IMR-90 (cell line): Measurements from ENCODE around the gene CLPTM1. TPM values are rescaled to one million over a fixed set of nuclear protein-coding genes. Genes with fewer than 3 reads are reported as not detected.

ENCODE experiments used
- ATAC-seq: fragments of 200-7000 bp; cut with Tn5 transposase; 2 replicates; pipeline ENCODE4 v1.9.1; 2020; ENCODE audit warnings: low read depth, mild to moderate bottlenecking, moderate library complexity
- BruUV-seq: library from RNA; stranded (reverse); fragments of 400-500 nt; replicated peaks from 2 replicates; lab custom pipeline; 2021; lab: Mats Ljungman, UMichigan
- CTCF ChIA-PET: fragments of 300-600 bp; formaldehyde crosslinking; extraction: SDS; loops from one replicate; lab custom pipeline; 2021; ENCODE audit warnings: antibody characterized with exemption; lab: Yijun Ruan, JAX
- POLR2A ChIA-PET: fragments of 300-600 bp; sonication (Branson Sonifier 250); formaldehyde crosslinking; loops from one replicate; lab custom pipeline; 2022; ENCODE audit warnings: antibody characterized with exemption; ENCODE audit not compliant: unreplicated experiment; lab: Charles Lee
- DNase-seq: peaks from one replicate; pipeline ENCODE4 v3.0.0; 2013
- H2AFZ ChIP-seq: replicated peaks from 2 replicates; pipeline ENCODE3; 2013; ENCODE audit warnings: low read length, mild to moderate bottlenecking; ENCODE audit not compliant: poor library complexity
- H2AK5ac ChIP-seq: 2 replicates; pipeline ENCODE4 v1.6.1; 2013; ENCODE audit warnings: low read depth, low read length, inconsistent platforms
- H2AK9ac ChIP-seq: replicated peaks from 2 replicates; pipeline ENCODE3; 2013; ENCODE audit warnings: mild to moderate bottlenecking, low read depth, low read length, moderate library complexity; ENCODE audit not compliant: poor library complexity
- H2BK120ac ChIP-seq: 2 replicates; pipeline ENCODE4 v1.6.1; 2013; ENCODE audit warnings: low read depth, low read length, inconsistent platforms
- H2BK15ac ChIP-seq: 3 replicates; pipeline ENCODE4 v1.6.1; 2013; ENCODE audit warnings: low read depth, low read length, inconsistent platforms
- H2BK20ac ChIP-seq: 2 replicates; pipeline ENCODE4 v1.6.1; 2013; ENCODE audit warnings: low read depth, mild to moderate bottlenecking, inconsistent platforms, low read length, moderate library complexity
- H2BK5ac ChIP-seq: 2 replicates; pipeline ENCODE4 v1.6.1; 2013; ENCODE audit warnings: mild to moderate bottlenecking, low read depth, low read length, inconsistent platforms; ENCODE audit not compliant: poor library complexity, severe bottlenecking
- H3K14ac ChIP-seq: replicated peaks from 2 replicates; pipeline ENCODE4 v1.6.1; 2013; ENCODE audit warnings: low read depth, low read length, inconsistent platforms
- H3K18ac ChIP-seq: 2 replicates; pipeline ENCODE4 v1.6.1; 2013; ENCODE audit warnings: low read depth, low read length, control low read depth
- H3K23ac ChIP-seq: 2 replicates; pipeline ENCODE4 v1.6.1; 2013; ENCODE audit warnings: low read depth, low read length, inconsistent platforms
- H3K27ac ChIP-seq: 2 replicates; pipeline ENCODE4 v1.5.1; 2013; ENCODE audit warnings: mild to moderate bottlenecking, control low read depth, low read length; ENCODE audit not compliant: insufficient read depth
- H3K27me3 ChIP-seq: 2 replicates; pipeline ENCODE4 v1.6.1; 2013; ENCODE audit warnings: low read length; ENCODE audit not compliant: control insufficient read depth, insufficient read depth
- H3K36me3 ChIP-seq: 2 replicates; pipeline ENCODE4 v1.6.1; 2013; ENCODE audit warnings: low read length, mixed read lengths; ENCODE audit not compliant: control insufficient read depth, insufficient read depth
- H3K4ac ChIP-seq: 2 replicates; pipeline ENCODE4 v1.6.1; 2013; ENCODE audit warnings: low read depth, low read length, inconsistent platforms
- H3K4me1 ChIP-seq: 2 replicates; pipeline ENCODE4 v1.6.1; 2013; ENCODE audit warnings: low read length, mixed read lengths; ENCODE audit not compliant: control insufficient read depth, insufficient read depth
- H3K4me2 ChIP-seq: 2 replicates; pipeline ENCODE4 v1.6.1; 2013; ENCODE audit warnings: low read depth, mild to moderate bottlenecking, control low read depth, low read length, moderate library complexity
- H3K4me3 ChIP-seq: 2 replicates; pipeline ENCODE4 v1.5.1; 2013; ENCODE audit warnings: low read depth, mild to moderate bottlenecking, control low read depth, low read length, moderate library complexity; ENCODE audit not compliant: insufficient read depth
- H3K56ac ChIP-seq: 2 replicates; pipeline ENCODE4 v1.6.1; 2013; ENCODE audit warnings: low read length, inconsistent platforms; ENCODE audit not compliant: insufficient read depth; ENCODE audit errors: extremely low read depth
- H3K79me1 ChIP-seq, 2 experiments: 2 replicates each; pipeline ENCODE4 v1.6.1; 2013; ENCODE audit warnings: low read length in 2 of 2, inconsistent platforms in 1 of 2, low read depth in 1 of 2
- H3K9ac ChIP-seq: 2 replicates; pipeline ENCODE4 v1.6.1; 2013; ENCODE audit warnings: low read depth, low read length, control low read depth
- H3K9me1 ChIP-seq: 2 replicates; pipeline ENCODE4 v1.6.1; 2013; ENCODE audit warnings: low read length, inconsistent platforms; ENCODE audit not compliant: insufficient read depth
- H3K9me3 ChIP-seq: 2 replicates; pipeline ENCODE4 v1.6.1; 2013; ENCODE audit warnings: low read length; ENCODE audit not compliant: control insufficient read depth, insufficient read depth
- H4K20me1 ChIP-seq: 2 replicates; pipeline ENCODE4 v1.6.1; 2013; ENCODE audit warnings: low read length, inconsistent platforms; ENCODE audit not compliant: insufficient read depth
- H4K5ac ChIP-seq: 2 replicates; pipeline ENCODE4 v1.6.1; 2013; ENCODE audit warnings: mild to moderate bottlenecking, low read depth, low read length, control low read depth
- H4K8ac ChIP-seq, 2 experiments: 2 replicates each; pipeline ENCODE4 v1.6.1; 2013; ENCODE audit warnings: low read depth in 2 of 2, low read length in 2 of 2, control low read depth in 1 of 2, inconsistent platforms in 1 of 2
- H4K91ac ChIP-seq: 2 replicates; pipeline ENCODE4 v1.6.1; 2013; ENCODE audit warnings: low read depth, low read length, inconsistent platforms; ENCODE audit not compliant: insufficient read depth
- BHLHE40 ChIP-seq: fragments of 150-350 bp; IDR thresholded peaks from 2 replicates; pipeline ENCODE4 v1.6.1; 2016; ENCODE audit warnings: mild to moderate bottlenecking, low read depth, low read length
- CEBPB ChIP-seq: IDR thresholded peaks from 2 replicates; pipeline ENCODE4 v1.6.1; 2012; ENCODE audit warnings: low read depth, low read length, improper control_type of control experiment
- CHD1 ChIP-seq: IDR thresholded peaks from 2 replicates; pipeline ENCODE4 v1.6.1; 2012; ENCODE audit warnings: low read depth, low read length, improper control_type of control experiment
- FOS ChIP-seq: fragments of 150-350 bp; IDR thresholded peaks from 2 replicates; pipeline ENCODE4 v1.6.1; 2016; ENCODE audit warnings: low read depth, low read length
- MAFK ChIP-seq: IDR thresholded peaks from 2 replicates; pipeline ENCODE4 v1.6.1; 2012; ENCODE audit warnings: low read depth, low read length, improper control_type of control experiment
- MAZ ChIP-seq: IDR thresholded peaks from 2 replicates; pipeline ENCODE4 v1.6.1; 2012; ENCODE audit warnings: low read depth, mild to moderate bottlenecking, low read length, improper control_type of control experiment, moderate library complexity, borderline replicate concordance
- MXI1 ChIP-seq: IDR thresholded peaks from 2 replicates; pipeline ENCODE4 v1.6.1; 2012; ENCODE audit warnings: low read depth, mild to moderate bottlenecking, low read length, moderate library complexity, borderline replicate concordance
- NFE2L2 ChIP-seq: fragments of 150-350 bp; IDR thresholded peaks from 2 replicates; pipeline ENCODE4 v1.6.1; 2016; ENCODE audit warnings: low read depth, mild to moderate bottlenecking, low read length
- POLR2A ChIP-seq: IDR thresholded peaks from 2 replicates; pipeline ENCODE4 v1.6.1; 2012; ENCODE audit warnings: mild to moderate bottlenecking, low read depth, low read length
- RAD21 ChIP-seq: IDR thresholded peaks from 2 replicates; pipeline ENCODE4 v1.6.1; 2012; ENCODE audit warnings: low read length, improper control_type of control experiment
- RCOR1 ChIP-seq: IDR thresholded peaks from 2 replicates; pipeline ENCODE4 v1.6.1; 2012; ENCODE audit warnings: mild to moderate bottlenecking, low read length, improper control_type of control experiment; ENCODE audit not compliant: insufficient replicate concordance
- RFX5 ChIP-seq: IDR thresholded peaks from 2 replicates; pipeline ENCODE4 v1.8.0; 2012; ENCODE audit warnings: low read depth, mild to moderate bottlenecking, low read length, moderate library complexity
- SMC3 ChIP-seq: fragments of 150-350 bp; IDR thresholded peaks from 2 replicates; pipeline ENCODE4 v1.6.1; 2016; ENCODE audit warnings: low read depth, mild to moderate bottlenecking, antibody characterized with exemption, low read length, moderate library complexity
- WGBS, 2 experiments: methylation state at CpG; one replicate each; pipeline versions ENCODE4 v1.1.5 to v1.1.7; 2013; ENCODE audit warnings: missing lambda C conversion rate in 2 of 2; ENCODE audit not compliant: insufficient read length in 1 of 2; ENCODE audit errors: extremely low coverage in 2 of 2; 5-methylcytosine and 5-hydroxymethylcytosine counted together
- dilution Hi-C: fragments of 300-500 bp; cut with HindIII; formaldehyde crosslinking; loops from one replicate; pipeline ENCODE4 v1.14.3; 2018; ENCODE audit warnings: low sequenced_read_pairs; ENCODE audit not compliant: unreplicated experiment
- in situ Hi-C: fragments of 300-500 bp; cut with MboI; formaldehyde crosslinking; loops from 3 replicates; pipeline ENCODE4 v1.14.3; 2019; ENCODE audit warnings: low sequenced_read_pairs, inconsistent platforms, mixed read lengths
- intact Hi-C: fragments of 100-400 bp; cut with micrococcal nuclease; formaldehyde crosslinking; loops from 2 replicates; pipeline ENCODE4 v1.10.0; 2022
- polyA plus RNA-seq, 3 experiments: library from polyadenylated mRNA; depleted of rRNA; stranded (reverse); fragments of >200 nt; gene quantifications; 2 replicates each; pipeline ENCODE4 v1.2.3, GENCODE V29; 2012; ENCODE audit warnings: low replicate concordance in 1 of 3
- total RNA-seq: library from RNA; depleted of rRNA; stranded (reverse); fragments of >200 nt; gene quantifications from 2 replicates; pipeline ENCODE4 v1.2.3, GENCODE V29; 2012
- TF ChIP-seq, protein P1 (sequence below): fragments of 150-350 bp; IDR thresholded peaks from 2 replicates; pipeline ENCODE4 v1.6.1; 2017; ENCODE audit warnings: mild to moderate bottlenecking, antibody characterized with exemption, low read length, low read depth
- TF ChIP-seq, protein P2 (sequence below): fragments of 150-350 bp; IDR thresholded peaks from 2 replicates; pipeline ENCODE4 v1.6.1; 2016; ENCODE audit warnings: low read depth, mild to moderate bottlenecking, low read length, moderate library complexity, borderline replicate concordance
- TF ChIP-seq, protein P3 (sequence below): conservative IDR thresholded peaks from 2 replicates; pipeline ENCODE4 v1.5.1; 2012; ENCODE audit warnings: mild to moderate bottlenecking, low read depth, low read length, improper control_type of control experiment

CLPTM1 gene
- total and polyA plus RNA-seq, 2 of the 4 experiments (the other 2 are of a cell fraction) = 23.8 to 88.8 TPM

DNA sequence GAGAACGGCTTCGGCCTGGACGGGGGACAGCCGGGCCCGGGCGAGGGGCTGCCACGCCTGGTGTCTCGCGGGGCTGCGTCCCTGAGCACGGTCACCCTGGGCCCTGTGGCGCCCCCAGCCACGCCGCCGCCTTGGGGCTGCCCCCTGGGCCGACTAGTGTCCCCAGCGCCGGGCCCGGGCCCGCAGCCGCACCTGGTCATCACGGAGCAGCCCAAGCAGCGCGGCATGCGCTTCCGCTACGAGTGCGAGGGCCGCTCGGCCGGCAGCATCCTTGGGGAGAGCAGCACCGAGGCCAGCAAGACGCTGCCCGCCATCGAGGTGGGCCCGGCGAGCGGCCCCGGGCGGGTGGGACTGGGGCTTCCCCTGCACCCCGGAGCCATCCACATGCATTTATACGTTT is 56.8 kb downstream of the CLPTM1 start:
- Histone ChIP-seq H3K4me2 (no peak overlapping the region), H3K4me3 (no peak overlapping the region), H3K23ac (no peak overlapping the region), H2BK15ac (no peak overlapping the region), H3K9me1 (no peaks in the 10 kb centered on the region; the same call in 1 of the 2 replicates), H2BK20ac (no peak overlapping the region), H2BK120ac (no peak overlapping the region), H3K9me3 (no peaks in the 10 kb centered on the region), H3K9ac (no peak overlapping the region), H2AK9ac (no peak overlapping the region), H3K14ac (no peak overlapping the region), H4K20me1 (peaks cover 2% of the 10 kb centered on the region; the same call in 1 of the 2 replicates), H3K4ac (no peak overlapping the region), H2AK5ac (no peak overlapping the region), H3K18ac (no peak overlapping the region), H3K4me1 (no peaks in the 10 kb centered on the region), H3K27me3 (no peaks in the 10 kb centered on the region), H3K56ac (no peak overlapping the region), H2BK5ac (no peak overlapping the region), H2AFZ (no peak overlapping the region), H4K91ac (no peak overlapping the region), H4K8ac (no peak overlapping the region), H3K27ac (no peak overlapping the region), H3K36me3 (peaks cover 22% of the 10 kb centered on the region), H3K79me1 (peaks cover 0 to 5% of the 10 kb centered on the region in 2 experiments; a peak in 1 of 4 replicates), H4K5ac (no peak overlapping the region)
- BruUV-seq = no TSS peak
- dilution Hi-C loops (no loop called here), intact Hi-C loops (no loop called here), in situ Hi-C loops (no loop called here)
- DNase-seq (no peak), ATAC-seq (no peak)
- ChIA-PET POLR2A (no interaction called here), CTCF (no interaction called here)
- WGBS, 2 experiments = 99% methylated on average over 21 of the region's 42 CpGs; no CpG with 5 or more reads in 1 of the 2 experiments
- TF ChIP-seq, protein P1, sequence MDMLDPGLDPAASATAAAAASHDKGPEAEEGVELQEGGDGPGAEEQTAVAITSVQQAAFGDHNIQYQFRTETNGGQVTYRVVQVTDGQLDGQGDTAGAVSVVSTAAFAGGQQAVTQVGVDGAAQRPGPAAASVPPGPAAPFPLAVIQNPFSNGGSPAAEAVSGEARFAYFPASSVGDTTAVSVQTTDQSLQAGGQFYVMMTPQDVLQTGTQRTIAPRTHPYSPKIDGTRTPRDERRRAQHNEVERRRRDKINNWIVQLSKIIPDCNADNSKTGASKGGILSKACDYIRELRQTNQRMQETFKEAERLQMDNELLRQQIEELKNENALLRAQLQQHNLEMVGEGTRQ = no peak
- TF ChIP-seq RFX5 (no peak), BHLHE40 (no peak), POLR2A (no peak), RAD21 (no peak), FOS (no peak), SMC3 (no peak), MAFK (no peak), RCOR1 (no peak), MAZ (no peak), CHD1 (no peak), CEBPB (no peak), NFE2L2 (no peak), MXI1 (no peak)
- TF ChIP-seq, protein P2, sequence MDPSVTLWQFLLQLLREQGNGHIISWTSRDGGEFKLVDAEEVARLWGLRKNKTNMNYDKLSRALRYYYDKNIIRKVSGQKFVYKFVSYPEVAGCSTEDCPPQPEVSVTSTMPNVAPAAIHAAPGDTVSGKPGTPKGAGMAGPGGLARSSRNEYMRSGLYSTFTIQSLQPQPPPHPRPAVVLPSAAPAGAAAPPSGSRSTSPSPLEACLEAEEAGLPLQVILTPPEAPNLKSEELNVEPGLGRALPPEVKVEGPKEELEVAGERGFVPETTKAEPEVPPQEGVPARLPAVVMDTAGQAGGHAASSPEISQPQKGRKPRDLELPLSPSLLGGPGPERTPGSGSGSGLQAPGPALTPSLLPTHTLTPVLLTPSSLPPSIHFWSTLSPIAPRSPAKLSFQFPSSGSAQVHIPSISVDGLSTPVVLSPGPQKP = no peak
- TF ChIP-seq, protein P3, sequence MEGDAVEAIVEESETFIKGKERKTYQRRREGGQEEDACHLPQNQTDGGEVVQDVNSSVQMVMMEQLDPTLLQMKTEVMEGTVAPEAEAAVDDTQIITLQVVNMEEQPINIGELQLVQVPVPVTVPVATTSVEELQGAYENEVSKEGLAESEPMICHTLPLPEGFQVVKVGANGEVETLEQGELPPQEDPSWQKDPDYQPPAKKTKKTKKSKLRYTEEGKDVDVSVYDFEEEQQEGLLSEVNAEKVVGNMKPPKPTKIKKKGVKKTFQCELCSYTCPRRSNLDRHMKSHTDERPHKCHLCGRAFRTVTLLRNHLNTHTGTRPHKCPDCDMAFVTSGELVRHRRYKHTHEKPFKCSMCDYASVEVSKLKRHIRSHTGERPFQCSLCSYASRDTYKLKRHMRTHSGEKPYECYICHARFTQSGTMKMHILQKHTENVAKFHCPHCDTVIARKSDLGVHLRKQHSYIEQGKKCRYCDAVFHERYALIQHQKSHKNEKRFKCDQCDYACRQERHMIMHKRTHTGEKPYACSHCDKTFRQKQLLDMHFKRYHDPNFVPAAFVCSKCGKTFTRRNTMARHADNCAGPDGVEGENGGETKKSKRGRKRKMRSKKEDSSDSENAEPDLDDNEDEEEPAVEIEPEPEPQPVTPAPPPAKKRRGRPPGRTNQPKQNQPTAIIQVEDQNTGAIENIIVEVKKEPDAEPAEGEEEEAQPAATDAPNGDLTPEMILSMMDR = no peak
